HPDE6-E6E7 (cell line): Measurements from ENCODE around the gene TTC9C.
"Not testable (repeated sequence)": the region's sequence is repeated elsewhere in the genome, so short reads cannot be mapped to it uniquely, and the experiment has no call there.

ENCODE experiments used
- DNase-seq: peaks from one replicate; pipeline ENCODE4 v3.0.0; 2011; ENCODE audit warnings: missing footprints; ENCODE audit errors: extremely low spot score

The TTC9C gene

DNA sequence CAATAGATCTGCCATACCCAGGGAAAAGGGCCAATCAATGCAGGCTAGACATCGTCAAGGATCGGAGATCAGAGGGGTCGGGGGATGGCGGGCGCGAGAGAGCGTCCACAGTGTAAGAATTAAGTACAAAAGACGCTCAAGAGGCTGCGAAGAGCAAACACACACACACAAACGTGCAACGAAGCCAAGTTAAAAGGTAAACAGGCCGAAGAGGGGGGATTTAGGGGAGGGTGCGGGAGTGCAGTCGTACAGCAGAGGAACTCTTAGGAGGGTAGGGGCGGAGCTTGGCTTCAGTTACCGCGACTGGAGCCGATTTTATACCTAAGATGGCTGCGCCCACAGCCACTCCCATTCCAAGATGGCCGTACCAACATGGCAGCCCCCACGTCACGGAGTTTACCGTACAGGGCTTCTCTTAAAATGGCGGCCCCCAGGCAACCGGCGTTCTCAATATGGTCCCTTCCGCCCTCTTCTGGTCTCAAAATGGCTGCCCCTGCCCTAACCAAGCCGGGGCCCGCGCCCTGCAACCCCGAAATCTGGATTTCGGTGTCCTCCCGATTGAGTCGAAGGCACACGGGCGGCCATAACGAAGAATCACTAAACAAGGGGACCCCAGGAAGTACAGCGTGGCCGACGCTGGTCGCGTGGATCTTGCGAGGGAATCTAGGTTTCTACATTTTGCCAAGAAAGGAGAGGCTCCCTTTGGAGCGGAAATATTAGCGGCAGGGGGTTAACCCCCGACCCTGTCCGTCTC lies 18.9 kb upstream of the TTC9C start:
- peak; percentile 88 for DNase-seq

GRCh38 chr11:62710001-62710345 lies 18.3 kb upstream of the TTC9C start:
- DNase-seq, result no peak

- no peak for DNase-seq
These were observed 15.9 kb upstream of the TTC9C start for GRCh38 chr11:62712276-62712812.

GRCh38 chr11:62712861-62713260 lies 15.4 kb upstream of the TTC9C start:
- no peak for DNase-seq

- no peak for DNase-seq
These were observed 14.9 kb upstream of the TTC9C start for GRCh38 chr11:62713343-62713742.

DNA sequence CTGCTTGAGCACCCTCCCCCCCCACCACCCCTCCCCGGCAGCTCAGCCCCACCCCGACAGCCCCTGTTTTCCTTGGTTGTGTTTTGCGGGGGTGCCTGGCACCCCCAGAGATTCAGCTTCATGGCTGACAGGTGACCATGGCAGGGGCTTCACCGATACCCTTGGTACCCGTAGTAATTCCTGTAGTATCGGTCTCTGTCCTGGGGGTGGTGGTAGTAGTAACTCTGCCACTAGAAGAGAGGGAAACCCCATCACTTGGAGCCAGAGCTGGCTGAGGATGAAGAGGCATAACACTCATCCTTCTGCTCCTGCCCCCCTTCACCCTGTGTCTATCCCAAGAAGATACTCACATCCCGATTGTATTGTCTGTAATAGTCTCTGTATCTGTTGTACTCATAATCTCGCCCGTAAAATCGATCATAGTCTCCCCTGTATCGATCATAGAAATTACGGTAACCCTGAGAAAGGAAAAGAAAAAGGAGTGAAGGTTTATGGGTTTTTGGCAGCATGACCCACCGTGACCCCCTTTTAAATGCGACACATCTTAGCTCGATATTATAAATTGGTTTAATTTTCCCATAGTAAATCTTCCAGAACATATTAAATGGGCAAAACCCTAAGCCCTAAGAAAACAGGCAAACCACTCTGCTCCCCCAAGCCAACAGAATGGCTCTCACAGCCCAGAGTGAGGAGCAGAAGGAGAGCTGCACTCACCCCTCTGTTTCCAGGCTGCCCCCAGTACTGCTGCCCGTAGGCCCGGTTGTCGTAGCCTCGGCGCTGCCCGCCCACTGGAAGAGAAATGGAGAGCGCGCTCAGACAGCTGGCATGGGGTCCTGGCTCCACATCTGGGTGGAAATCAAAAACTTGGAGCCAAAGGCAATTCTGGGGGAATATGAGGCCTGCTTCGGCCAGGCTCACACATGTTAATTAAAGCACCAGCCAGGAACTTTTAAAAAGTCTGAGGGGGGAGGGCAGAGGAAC lies 12.8 kb upstream of the TTC9C start:
- no peak for DNase-seq

DNA sequence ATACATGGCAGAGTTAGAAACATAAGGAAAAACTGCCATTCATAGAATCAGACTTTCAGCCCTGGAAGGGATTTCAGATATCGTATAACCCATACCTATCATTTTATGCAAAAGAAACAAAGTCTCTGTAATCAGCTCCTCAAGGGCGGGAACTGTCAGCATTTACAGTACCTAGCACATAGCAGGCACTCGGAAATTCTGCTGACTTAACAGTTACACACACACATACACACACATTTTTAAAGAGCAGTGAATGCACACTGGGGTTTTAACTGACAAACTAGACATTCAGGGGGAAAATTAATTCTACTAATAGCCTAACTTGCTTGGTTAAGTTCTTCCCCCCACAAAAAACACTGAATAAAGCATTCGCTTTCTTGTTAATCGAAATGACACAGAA lies 12.1 kb upstream of the TTC9C start:
- DNase-seq, result no peak

- no peak for DNase-seq
These were observed 11.5 kb upstream of the TTC9C start for GRCh38 chr11:62716816-62717215.

GRCh38 chr11:62719302-62719978 lies 8.8 kb upstream of the TTC9C start:
- no peak for DNase-seq

GRCh38 chr11:62721994-62722393 lies 6.3 kb upstream of the TTC9C start:
- no peak for DNase-seq

DNA sequence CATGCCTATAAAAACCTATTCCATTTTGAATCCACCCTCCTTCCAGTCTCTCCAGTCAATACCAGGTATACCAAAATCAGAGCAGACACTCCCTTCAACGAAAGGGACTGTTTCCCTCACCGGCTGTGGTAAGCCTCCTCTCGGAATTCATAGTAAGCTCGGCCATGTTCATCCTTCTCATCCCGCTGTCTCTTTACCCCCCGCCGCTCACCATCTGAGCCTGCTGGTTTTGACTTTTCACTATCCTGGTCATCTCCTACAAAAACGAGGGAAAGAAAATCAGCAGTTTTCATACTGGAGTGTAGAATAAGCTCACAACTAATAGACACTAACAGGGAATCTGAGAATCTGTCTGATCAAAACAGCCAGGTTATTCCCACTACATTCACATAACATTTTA lies 4.1 kb upstream of the TTC9C start:
- DNase-seq, result no peak

GRCh38 chr11:62725646-62726045 lies 2.6 kb upstream of the TTC9C start:
- no peak for DNase-seq

- no peak for DNase-seq
These were observed 2.0 kb upstream of the TTC9C start for GRCh38 chr11:62726156-62726914.

GRCh38 chr11:62726915-62727164 lies 1.4 kb upstream of the TTC9C start:
- DNase-seq, result no peak

GRCh38 chr11:62727165-62727871 lies 968 bp upstream of the TTC9C start, which contains the start of gene HNRNPUL2:
TSS of gene HNRNPUL2 (minus strand) at chr11:62727457. CDS start at chr11:62727156, 301 bp downstream.
- DNase-seq, result peak; percentile 97

- DNase-seq, result peak; percentile 85
These were observed 465 bp upstream of the TTC9C start for GRCh38 chr11:62727872-62728170.

GRCh38 chr11:62730076-62730475 lies 1.8 kb downstream of the TTC9C start:
- DNase-seq, result not testable (repeated sequence)

- no peak for DNase-seq
These were observed 4.5 kb downstream of the TTC9C start for GRCh38 chr11:62732830-62733229.

- no peak for DNase-seq
These were observed 8.9 kb downstream of the TTC9C start for GRCh38 chr11:62737196-62737595.

GRCh38 chr11:62747475-62748160 lies 19.3 kb downstream of the TTC9C start:
- DNase-seq, result no peak
